Stimulated activated CD8-positive, alpha-beta memory T cell treated with anti-CD3 and anti-CD28 coated beads, Interleukin-7, amount 100 ng/mL, for 24 hours (primary cell): ENCODE data around the gene SLC15A4.

Experiments
- DNase-seq: peaks from one replicate; pipeline ENCODE4 v3.0.0-alpha.2; 2020; ENCODE audit warnings: low read depth

SLC15A4 gene

GRCh38 chr12:128754275-128754674 is 69.5 kb downstream of the SLC15A4 start:
- DNase-seq, result no peak

- DNase-seq, result no peak
Measured at GRCh38 chr12:128753438-128753837, 70.3 kb downstream of the SLC15A4 start.

- no peak for DNase-seq
Measured at GRCh38 chr12:128752386-128752785, 71.4 kb downstream of the SLC15A4 start.

GRCh38 chr12:128747441-128747840 is 76.3 kb downstream of the SLC15A4 start:
- no peak for DNase-seq

GRCh38 chr12:128745772-128746689 is 77.7 kb downstream of the SLC15A4 start:
- DNase-seq, result no peak

GRCh38 chr12:128743916-128744315 is 79.8 kb downstream of the SLC15A4 start:
- no peak for DNase-seq
